ENCODE results near the gene POLR2J.

GRCh38 chr7:102456327-102456726 lies 22.4 kb downstream of the POLR2J start:
- TF ChIP-seq, protein P1, sequence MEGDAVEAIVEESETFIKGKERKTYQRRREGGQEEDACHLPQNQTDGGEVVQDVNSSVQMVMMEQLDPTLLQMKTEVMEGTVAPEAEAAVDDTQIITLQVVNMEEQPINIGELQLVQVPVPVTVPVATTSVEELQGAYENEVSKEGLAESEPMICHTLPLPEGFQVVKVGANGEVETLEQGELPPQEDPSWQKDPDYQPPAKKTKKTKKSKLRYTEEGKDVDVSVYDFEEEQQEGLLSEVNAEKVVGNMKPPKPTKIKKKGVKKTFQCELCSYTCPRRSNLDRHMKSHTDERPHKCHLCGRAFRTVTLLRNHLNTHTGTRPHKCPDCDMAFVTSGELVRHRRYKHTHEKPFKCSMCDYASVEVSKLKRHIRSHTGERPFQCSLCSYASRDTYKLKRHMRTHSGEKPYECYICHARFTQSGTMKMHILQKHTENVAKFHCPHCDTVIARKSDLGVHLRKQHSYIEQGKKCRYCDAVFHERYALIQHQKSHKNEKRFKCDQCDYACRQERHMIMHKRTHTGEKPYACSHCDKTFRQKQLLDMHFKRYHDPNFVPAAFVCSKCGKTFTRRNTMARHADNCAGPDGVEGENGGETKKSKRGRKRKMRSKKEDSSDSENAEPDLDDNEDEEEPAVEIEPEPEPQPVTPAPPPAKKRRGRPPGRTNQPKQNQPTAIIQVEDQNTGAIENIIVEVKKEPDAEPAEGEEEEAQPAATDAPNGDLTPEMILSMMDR (IDR thresholded peaks at IDR 0.05) = no peak
- TF ChIP-seq POLR2A (IDR thresholded peaks at IDR 0.05) = no peak
